ENCODE data around the gene PCSK6.
"Not testable (repeated sequence)": the region's sequence is repeated elsewhere in the genome, so short reads cannot be mapped to it uniquely, and the experiment has no call there.

Gene PCSK6

GRCh38 chr15:101459579-101460300 is 29.8 kb downstream of the PCSK6 start:
- no peak for DNase-seq

DNA sequence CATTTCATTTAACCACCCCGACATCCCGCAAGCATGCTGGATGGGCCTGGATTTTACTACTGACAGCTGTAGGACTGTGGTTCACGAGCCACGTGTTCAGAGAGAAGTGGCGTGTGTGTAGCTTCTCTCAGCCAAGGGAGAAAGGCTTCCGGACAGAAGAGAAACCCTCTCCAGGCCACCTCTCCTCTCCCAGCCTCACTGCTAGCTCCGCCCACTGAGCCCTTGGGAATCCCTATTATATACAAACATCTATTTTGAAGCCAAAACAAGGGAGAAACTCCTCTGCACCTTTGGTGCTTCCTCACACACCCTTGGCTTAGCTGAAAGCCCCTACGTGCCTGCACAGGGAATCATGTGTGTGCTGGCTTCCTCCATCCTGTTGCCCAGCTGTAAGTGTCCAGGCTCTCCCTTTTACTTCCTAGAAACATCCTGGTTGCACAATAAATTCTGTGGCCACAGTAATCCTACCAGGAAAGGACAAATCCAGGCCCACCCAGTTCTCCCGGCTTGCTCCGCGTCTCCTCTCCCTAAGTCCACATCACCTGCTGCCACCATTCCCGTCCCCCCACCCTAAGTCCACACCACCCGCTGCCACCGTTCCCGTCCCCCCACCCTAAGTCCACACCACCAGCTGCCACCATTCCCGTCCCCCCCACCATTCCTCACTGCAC is 30.5 kb downstream of the PCSK6 start:
- no peak for DNase-seq

DNA sequence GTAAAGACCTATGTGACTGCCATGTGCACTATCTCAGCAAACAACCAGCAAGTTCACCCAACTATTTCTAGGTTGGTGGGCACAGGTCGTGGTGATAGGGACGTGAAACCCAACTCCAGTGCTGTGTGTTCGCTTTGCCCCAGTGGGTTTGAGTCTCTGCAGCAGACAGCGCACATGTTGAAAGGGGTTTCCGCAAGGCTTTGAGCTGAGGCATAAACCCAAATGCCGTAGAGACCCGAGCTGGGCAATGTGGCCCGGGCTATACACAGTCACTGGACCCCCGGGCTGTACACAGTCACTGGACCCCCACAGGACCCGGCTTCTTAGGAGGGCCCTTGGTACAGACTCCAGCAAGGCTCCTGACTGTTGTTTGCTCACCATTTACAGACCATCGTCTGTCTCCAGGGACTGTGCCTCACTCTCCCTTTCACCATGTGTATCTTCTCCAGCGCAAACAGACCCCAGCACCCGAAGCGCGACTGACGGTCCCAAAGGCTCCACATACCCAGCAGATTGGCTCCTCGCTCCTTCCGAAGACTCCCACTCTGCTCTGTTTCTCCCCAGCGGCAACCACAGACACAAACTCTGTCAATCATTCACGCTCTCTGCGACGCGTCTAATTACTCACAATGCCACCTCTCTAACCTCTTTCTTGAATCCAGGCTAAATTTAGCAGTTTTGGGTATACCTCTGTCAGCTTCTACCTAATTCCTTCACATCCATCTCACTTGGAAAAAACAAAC is 31.2 kb downstream of the PCSK6 start:
- no peak for DNase-seq

DNA sequence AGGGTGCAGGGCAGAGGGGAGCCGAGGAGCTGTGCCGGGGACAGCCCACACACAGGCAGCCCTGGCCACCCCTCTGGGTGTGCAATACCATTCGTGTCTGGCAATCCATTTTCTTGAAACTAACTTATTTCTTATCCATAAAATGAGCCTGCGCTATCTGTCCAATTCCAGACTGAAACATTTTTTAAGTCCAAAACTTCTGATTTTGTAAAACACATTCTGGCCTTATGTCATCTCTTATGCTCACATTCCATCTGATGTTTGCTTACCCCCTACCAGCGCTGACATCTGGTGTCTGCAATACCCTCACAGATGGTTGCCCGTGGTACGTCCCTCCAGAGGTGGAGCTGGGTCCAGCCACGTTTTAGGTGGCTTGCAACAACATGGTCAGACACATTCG is 31.8 kb downstream of the PCSK6 start:
- no peak for DNase-seq

- DNase-seq: no peak
Observed at GRCh38 chr15:101456057-101456739, 33.3 kb downstream of the PCSK6 start.

DNA sequence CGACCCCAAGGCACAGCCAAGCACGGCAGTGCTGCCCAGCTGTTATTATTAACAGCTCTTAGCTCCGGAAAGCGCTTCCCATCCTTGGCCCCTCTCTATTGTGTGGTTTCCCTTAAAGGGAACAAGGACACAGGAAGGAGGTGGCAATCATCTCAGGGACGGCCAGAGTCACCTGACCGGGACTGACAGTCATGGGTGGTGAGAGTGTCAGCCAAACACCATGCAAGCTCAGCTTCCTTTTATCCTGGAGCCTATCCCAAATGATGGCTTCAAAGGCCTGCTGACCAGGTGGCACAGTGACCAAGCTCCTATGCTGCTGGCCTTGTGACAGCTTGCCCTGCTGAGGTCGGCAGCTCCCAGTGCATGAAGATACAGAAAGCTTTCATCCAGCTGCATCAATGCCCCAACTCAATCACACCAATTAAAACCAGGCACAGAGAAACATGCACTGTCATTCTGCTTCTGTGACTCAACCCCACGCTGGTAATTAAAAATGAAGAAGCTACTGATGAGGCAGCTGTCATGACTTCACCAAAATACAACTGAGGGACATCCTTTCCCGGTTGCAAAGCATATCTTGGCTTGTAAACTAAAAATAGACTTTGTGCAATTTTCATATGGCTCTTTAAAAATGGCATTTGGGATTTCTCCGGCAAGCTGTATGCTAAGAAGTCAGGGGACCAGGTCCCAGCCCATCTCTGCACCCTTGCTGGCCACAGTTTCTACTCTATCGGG is 34.0 kb downstream of the PCSK6 start:
- no peak for DNase-seq

DNA sequence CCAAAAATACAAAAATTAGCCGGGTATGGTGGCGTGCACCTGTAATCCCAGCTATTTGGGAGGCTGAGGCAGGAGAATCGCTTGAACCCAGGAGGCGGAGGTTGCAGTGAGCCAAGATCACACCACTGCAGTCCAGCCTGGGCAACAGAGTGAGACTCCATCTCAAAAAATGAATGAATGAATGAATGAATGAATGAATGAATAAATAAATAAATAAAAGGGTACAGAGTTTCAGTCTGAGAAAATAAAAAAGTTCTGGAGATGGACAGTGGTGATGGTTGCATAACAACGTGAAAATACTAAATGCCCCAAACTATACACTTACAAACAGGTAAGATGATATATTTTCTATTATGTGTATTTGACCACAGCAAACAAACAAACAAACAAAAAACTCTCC is 34.7 kb downstream of the PCSK6 start:
- DNase-seq: not testable (repeated sequence)

DNA sequence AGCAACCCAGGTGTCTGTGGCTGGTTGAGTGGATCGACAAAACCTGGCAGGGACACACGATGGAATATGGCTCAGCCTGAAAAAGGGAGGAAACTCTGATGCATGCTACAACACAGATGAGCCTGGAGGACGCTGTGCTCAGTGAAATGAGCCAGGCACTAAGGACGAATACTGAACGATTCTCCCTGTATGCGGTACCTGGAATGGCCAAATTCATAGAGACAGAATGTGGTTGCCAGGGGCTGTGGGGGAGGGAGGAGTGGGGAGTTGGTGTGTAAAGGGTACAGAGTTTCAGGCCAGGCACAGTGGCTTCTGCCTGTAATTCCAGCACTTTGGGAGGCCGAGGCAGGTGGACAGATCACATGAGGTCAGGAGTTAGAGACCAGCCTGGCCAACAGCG is 35.1 kb downstream of the PCSK6 start:
- DNase-seq: no peak

DNA sequence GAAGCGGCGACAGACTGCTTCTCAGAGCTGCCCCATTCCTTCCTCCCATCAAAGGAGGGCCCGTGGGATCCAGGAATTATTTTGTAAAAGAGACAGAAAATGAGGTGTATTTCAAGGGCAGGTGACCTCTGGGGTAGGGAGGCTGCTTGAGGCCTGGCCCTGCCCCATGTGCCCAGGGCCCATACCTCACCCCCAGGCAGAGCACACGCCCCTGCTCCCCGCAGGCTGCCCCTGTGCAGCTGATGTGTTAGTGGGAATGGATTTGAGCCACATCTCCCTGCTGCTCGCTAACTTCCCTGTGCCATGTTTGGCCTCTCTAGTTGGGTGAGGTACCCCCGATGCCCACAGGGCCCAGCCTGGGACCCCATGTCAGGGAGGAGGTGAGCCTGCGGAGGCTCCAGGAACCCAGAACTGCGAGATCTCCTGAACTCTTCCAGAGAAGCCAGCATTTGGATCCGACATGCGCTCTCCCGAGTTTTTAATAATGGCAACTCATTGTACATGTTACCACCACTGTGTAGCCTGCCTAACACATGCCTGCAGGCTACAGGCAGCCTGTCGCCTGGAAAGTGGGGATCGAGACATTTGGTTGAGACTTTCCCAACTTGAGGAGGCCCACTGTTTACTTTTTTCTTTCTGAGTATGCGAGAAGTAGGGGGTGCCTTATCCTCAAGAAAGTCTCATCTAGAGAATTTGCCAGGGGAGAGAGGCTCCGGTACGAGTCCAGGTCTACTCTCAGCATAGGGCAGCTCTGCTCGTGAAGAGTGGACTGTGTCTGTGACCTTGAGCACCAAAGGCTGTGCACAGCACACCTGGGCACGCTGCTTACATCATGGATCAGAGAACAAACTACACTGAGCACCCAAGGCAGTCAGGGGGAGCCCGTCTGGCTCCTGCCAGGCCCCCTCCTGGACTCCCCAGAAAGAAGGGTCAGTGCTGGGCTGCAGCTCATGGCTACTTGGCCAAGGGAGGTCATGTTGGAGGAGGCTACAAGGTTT is 36.1 kb downstream of the PCSK6 start:
- DNase-seq: no peak

DNA sequence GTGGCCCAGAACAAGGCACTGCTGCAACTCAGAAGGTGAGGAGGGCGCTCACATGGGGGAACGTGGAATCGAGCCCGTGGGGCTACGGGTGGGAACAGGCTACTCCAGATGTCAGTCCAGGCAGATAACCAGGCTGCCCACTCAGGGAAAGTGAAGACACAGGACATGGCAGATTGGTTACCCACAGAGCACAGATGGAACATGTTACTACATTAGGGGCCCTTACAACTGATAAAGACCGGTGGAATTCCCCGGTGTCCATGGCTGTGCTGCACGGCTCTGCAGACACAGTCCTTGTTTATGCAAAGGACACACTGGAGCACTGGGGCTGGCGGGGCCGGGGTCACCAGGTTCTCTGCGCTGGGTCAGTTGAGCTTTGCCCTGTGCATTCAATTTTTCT is 36.9 kb downstream of the PCSK6 start:
- DNase-seq: no peak

GRCh38 chr15:101451846-101452245 is 37.7 kb downstream of the PCSK6 start:
- DNase-seq: no peak

DNA sequence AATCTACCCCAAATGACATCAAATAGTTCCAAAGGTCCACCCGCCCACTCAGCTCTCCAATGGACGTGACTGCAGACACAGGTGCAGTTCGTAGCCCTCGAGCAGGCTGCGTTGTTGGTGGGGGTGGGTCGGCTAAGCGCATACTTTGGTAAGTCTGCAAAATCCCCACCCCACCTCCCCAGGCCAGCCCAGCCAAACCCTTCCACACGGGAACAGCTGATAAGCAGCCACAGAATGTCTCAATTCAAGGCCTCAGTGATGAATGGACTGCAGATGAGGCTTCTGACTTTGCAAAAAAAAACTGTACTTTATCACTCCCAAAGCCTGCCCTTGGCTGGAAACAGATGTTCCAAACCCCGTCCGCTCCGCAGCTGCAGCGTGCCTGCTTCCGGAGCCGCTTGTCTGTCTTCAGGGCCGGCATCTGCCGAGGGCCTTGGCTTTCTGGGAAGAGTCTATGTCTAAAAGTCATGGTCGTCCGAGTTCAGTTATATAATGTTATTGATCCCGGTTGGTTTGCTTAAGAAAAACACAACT is 38.2 kb downstream of the PCSK6 start:
- no peak for DNase-seq

DNA sequence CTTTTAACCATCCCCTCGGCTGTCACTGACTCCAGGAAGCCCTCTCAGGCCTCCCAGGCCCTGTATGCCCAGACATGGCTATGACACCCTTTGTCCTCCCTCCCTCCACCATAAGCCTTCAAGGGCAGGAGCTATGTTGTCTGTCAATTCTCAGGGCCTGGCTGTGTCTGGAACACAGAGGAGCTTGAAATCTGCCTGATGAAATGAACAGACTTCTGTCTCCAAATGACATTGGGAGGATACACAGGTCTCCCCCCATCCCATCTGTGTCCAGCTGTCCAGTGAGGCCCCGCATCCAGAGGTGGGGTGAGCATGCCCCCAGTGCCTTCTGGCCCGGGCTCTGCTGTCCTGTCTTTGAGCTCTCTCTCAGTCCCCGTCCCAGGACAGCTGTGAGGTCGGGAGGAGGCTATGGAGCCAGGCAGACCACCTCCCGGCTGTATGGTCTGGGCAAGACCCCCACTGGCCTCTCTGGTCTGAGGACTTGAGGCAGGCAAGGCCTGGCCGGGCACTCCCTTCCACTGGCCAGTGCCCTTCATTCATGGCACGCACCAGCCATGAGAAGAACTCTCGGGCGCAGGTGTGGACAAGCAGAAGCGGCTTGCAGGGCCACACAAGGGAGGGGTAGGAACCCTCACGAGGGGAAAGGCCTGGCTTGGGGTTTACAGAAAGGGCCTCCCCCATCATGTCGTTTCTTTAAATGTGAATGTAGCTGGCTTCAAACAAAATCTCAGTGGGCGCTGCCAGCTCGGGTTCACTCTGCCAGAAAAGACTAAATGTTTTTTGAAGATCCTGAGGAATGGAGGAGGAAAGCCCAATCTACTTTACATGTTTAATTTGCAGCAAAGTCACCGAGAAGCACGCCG is 38.9 kb downstream of the PCSK6 start:
- DNase-seq: no peak

DNA sequence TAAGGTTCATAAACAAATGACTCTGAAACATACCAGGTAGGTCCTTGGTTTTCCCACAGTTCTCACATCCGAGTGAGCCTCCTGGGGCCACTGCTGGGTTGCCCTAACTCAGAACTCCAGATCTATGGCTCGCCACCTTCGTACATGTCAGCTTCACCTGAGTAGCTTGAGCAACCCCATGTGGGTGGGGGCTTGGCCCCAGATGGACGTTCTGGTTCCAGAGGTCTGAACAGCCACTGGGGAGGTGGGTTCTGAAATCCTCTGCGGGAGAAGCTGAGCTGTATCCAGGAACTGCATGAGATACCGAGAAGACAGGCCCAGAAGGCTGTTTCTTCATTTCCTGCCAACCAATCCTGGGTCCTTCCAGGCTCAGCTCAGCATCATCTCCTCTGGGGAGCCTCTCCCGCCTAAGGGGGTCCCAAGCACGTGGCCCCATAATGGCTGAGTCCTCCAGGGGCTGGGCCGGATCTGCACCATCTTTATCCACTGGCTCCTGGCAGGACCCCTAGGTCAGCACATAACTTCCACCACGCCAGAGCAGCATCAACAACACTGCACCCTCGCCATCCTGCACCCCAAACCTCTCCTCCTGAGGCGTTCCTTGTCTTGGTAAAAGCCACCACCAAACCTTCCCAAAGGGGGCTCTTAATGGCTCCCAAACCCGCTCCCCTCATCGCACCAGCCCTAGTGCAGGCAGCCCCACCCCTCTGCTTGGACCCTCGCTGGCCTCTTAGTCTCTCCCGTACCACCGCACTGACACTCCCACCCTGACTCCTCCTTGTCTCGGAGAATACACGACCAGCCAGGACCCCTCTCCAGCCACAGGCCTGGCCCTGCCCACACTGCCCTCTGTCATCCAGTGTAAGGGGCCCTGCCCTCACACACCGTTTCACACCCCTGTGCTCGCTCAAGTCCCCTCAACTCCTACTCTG is 39.8 kb downstream of the PCSK6 start:
- no peak for DNase-seq

DNA sequence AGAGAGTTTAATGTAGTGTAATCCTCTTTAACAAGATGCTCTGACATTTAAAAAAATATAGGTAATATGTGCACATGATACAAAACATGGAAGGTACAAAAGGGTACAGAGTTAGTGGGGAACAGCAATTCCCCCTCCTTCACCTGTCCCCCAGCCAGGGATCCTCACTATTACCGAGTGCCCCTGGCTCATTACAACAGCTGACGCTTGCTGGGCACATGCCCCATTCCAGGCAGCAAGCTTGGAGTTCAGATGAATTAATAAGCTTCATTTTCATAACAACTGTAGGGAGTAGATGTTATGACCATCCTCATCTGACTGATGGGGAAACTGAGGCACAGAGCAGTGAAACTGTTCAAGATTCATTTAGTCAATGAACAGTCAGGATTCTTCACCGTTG is 41.2 kb downstream of the PCSK6 start:
- DNase-seq: no peak

DNA sequence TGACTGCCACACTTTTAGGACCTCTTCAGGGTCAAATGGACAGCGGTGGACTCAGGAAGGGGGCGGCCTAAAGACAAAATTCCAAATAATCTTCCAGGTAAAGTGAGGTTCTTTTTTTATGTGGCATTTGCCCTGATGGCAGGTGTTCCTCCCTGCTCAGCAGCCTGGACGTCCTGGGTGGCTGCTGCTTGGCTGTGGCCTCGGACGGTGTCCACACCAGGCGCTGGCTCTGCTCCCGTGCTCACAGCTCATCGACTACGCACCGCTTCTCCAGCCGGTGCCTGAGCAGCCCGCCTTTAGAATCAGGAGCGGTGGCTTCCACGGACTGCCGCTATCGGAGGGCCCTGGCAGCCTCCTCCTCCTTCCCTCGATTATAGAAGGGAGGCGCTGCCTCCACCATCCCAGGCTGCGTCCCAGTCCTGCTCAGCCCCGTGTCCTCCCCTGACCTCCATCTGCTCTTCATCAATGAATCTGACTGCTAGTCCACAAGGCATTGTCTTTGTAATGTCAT is 41.9 kb downstream of the PCSK6 start:
- DNase-seq: no peak

DNA sequence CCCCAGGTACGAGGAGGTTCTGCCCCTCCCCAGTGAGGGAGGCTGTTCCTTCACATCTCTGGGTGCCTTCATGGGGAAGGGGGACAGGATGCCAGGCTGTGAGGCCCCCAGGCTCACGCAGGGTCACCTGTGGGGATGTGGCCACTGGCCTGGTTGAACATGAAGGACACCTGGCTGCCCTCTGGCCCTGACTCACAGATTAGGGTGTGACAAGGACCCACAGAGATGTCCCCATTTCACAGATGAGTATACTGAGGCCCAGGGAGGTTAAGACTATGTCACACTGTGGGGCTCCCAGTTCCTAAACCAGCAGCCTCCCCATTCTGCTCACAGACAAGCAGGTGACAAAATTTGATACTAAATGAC is 42.4 kb downstream of the PCSK6 start:
- no peak for DNase-seq

GRCh38 chr15:101446518-101447167 is 42.9 kb downstream of the PCSK6 start:
- DNase-seq: no peak

Measured in T1000 (cell line).